Inflammatory macrophage (primary cell): ENCODE measurements around the gene PHAX.
"Not testable (repeated sequence)": the region's sequence is repeated elsewhere in the genome, so short reads cannot be mapped to it uniquely, and the experiment has no call there.

Experiments used
- DNase-seq, 2 donors: peaks; one replicate each; pipeline ENCODE4 v3.0.0-alpha.2; 2020 to 2022

The PHAX gene

GRCh38 chr5:126658561-126658960, 57.8 kb downstream of the PHAX start:
- no peak for DNase-seq

- peak; percentile 42 to 48 for DNase-seq
Observed at GRCh38 chr5:126659805-126660482, 59.2 kb downstream of the PHAX start.

DNA sequence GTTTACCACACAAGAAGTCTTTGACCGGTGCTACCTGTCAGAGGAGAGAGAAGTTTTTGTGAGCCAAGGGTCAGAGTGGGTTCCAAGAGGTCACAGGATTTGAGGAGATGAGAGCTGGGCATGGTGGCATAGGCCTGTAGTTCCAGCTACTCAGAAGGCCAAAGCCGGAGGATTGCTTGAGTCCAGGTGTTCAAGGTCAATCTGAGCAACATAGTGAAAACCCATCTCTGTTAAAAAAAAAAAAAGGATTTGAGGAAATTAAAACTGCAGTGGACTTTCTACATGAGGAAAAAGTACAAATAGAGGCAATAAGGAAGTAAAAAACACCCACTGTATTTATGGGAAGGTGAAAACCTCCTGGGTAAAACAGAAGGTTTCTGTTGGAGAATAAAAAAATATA, 63.8 kb downstream of the PHAX start:
- no peak for DNase-seq

DNA sequence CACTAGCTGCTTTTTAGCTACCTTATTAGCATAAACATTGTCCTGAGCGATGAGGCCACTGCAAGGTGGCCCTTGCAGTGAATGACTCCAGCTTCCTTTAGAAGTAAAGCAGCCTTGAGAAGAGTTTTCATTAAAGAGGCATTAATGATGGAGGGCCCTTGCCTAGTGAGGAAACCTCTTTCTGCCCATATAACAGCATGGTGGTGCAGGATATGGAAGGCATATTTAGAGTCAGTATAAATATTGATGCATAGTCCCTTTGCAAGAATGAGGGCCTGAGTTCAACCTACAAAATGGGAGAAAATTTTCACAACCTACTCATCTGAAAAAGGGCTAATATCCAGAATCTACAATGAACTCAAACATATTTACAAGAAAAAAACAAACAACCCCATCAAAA, 69.4 kb downstream of the PHAX start:
- not testable (repeated sequence) for DNase-seq

DNA sequence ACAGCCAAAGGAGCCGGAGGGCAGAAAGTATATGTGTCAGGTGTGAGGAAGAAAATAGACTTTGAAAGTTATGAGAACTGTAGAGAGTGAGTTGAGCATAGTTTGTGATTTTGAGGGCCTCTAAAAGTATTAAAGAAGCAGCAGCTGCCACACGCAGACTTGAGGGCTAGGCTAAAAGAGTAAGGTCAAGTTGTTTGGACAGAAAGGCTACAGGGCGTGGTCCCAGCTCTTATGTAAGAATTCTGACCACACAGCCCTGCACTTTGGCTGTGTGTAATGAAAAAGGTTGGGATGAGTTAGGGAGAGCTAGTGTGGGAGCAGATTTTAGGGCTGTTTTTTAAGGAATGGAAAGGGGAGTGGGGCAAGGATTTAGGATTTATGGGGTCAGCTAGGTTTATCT, 70.9 kb downstream of the PHAX start:
- DNase-seq = peak; percentile 11 to 46

GRCh38 chr5:126673477-126673876, 72.7 kb downstream of the PHAX start:
- DNase-seq = no peak

- DNase-seq = no peak
Observed at GRCh38 chr5:126674145-126674544, 73.4 kb downstream of the PHAX start.

- DNase-seq = no peak
Observed at GRCh38 chr5:126675338-126675737, 74.6 kb downstream of the PHAX start.

DNA sequence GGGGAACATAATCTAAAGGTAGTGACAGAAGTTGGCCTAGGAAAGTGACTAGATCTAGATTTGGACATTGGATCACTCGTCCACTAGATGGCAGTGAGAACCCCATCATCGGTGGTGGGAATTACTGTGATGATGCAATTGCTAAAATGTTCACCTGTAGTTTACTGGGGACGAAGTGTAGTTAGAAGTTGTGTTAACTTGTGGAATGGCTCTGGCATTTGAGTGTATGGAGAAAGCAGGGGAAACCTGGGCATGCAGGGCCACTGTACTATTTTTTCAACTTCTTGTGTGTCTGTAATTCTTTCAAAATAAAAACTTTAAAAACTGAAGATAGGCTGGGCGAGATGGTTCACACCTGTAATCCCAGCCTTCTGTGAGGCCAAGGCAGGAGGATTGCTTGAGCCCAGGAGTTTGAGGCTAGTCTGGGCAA, 75.5 kb downstream of the PHAX start:
- DNase-seq = peak; percentile 60 to 64
